GM21723 (cell line): ENCODE measurements around the gene HTR6.

ENCODE experiments used
- ATAC-seq: cut with Tn5 transposase; IDR thresholded peaks from one replicate; pipeline ENCODE4 v1.9.1; 2021; ENCODE audit warnings: mild to moderate bottlenecking, moderate library complexity; ENCODE audit not compliant: unreplicated experiment

The HTR6 gene

GRCh38 chr1:19685994-19686393, 21.3 kb downstream of the HTR6 start:
- ATAC-seq: no peak

- no peak for ATAC-seq
Measured at GRCh38 chr1:19687414-19687813, 22.7 kb downstream of the HTR6 start.

DNA sequence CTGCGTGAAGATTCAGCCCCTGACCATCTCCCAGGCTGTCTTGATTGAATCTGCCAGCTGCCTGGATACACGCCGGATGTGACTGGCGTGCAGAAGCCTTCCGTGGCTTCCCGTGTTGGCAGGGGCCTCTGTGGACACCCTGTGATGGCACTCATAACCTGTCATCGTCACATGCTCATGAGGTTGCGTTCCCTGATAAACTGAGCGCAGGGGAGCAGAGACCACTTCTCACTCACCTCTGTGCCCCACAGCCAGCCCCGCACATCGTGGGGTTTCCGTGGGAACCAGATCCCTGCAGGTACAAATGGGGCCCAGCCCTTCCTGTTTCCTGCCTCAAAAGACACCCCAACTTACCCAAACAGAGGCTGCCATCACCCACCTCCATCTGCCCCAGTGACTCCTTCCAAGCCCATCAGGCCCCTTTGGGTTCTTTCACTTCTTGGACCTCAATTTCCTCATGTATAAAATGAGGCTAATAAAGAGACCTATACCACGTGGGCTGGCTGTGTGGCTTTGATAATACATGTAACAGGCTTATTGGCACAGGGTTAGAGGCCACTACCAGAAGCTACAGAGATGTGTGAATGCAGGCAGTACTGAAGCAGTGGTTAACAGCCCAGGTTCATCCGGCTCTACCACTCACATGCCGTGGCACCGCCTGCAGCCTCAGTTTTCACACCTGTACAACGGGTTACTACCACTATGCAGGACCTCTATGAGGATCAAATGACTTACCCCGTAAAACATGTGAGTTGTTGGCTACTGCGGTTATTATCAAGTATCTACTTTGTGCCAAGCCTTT, 23.6 kb downstream of the HTR6 start:
- no peak for ATAC-seq

DNA sequence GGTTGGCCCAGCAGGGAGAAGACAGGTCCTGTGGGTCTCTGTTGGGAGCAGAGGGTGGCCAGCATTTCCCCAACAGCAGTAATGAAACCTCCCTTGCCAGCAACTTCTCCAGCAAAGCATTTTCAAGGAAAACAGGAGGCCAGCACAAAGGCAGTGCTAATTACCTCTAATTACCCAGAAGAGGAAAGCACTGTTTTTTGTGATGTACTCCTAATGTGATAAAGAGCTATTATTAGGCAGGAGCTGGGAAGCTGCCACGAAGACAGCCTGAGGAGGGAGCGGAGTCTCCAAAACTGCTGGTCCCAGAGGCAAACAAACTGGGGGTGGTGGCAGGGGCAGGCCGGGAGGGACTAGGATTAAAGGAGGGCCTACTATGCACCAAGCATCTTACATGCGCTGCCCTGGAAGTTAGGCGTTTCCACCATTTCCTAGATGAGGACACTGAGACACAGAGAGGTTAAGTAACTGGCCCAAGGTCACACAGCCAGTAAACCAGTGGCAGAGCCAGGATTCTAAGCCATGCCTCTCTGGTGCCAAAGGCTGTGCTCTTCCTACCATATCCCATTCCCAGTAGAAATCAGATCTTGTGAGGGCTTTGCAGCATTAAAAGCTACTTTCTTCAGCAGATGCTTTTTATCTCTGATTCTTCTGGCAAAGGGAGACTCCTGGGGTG, 24.5 kb downstream of the HTR6 start:
- ATAC-seq: no peak

DNA sequence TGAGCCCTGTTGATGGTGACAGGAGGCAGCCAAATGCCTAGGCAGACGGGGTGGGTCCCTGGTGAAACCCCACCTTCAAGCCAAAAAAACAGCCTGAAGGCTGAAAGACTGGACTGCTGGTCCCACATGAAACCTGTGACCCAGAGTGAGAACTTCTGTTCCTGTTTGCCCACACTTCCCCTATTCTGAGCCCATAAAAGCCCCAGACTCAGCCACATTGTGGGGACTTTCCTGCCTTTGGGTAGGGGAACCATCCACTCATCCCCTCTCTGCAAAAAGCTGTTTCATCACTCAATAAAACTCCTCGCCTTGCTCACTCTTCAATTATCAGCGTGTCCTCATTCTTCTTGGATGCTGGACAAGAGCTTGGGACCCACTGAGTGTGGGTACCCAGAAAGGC, 25.2 kb downstream of the HTR6 start:
- no peak for ATAC-seq

DNA sequence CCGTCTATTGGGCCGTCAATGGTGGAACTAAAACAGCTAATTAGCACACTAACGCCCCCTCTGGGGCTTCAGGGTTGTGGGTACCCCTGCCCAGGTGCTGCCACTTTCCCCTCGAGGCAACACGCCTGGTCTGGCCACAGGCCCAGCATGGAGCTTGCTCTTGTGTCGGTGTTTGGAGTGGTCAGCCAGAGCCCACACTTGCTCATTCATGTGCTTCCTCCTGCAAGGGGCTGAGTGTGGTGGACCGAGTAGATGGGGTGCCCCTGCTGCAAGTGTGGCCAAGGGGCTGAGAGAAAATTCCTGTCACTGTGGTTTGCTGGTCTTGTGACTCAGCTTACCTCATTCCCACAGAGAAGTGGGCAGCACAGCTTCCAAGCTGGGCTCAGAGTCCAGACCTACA, 25.7 kb downstream of the HTR6 start:
- ATAC-seq: no peak

GRCh38 chr1:19694298-19694697, 29.6 kb downstream of the HTR6 start:
- no peak for ATAC-seq

- no peak for ATAC-seq
Measured at GRCh38 chr1:19695772-19696171, 31.1 kb downstream of the HTR6 start.

GRCh38 chr1:19696820-19697219, 32.1 kb downstream of the HTR6 start:
- ATAC-seq: no peak

DNA sequence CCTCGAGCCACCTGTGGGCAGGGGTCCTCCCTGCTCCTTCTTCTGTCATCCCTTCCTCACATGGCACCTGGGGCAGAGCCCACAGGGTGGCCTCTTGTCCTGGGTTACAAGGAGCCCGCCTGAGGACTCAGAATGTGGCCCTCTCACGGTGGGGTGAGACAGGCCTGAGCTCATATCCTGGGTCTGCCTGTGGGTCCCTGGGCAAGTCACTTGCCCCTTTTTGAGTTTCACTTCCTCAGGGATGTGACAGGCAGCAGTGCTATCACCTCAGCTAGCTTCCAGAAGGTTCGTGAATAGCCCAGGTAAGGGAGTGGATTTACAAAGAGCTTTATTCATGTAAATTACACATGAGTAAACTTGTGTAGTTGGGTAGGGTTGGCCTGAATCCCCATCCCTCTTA, 33.5 kb downstream of the HTR6 start:
- ATAC-seq: no peak

DNA sequence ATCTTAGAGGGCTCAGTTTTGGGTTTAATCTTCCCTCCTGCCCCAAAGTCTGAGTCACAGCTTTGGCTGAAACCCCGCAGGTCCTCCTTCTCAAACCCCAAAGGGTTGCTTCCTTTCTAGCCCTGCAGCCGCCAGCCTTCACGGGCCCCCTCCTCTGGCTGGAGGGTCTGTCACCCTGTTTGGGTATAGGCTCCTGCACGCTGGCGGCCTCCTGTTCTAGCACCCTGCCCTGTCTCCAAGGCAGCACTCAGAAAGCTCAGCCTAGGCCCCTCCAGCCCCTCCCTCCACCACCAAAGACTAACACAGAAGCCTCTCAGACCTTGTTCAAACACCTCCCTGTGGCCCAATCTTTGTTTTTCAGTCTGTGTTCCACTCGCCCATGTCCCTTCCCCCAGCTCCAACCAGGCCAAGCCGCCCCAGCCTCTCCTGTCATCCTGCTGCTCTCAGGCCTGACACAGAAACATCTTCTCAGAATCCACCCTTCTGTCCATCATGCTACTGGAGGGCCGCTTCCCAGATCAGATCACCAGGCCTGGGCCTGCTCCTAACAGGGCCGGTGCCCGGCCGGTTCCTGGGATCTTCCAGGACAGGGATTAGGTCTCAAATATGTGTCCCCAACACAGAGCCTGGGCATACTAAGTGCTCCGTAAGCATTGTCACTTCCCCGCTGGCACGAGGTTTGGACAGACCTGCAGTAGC, 35.6 kb downstream of the HTR6 start:
- no peak for ATAC-seq

- no peak for ATAC-seq
Measured at GRCh38 chr1:19703280-19703679, 38.6 kb downstream of the HTR6 start.

GRCh38 chr1:19704247-19705113, 39.8 kb downstream of the HTR6 start:
- ATAC-seq: no peak

DNA sequence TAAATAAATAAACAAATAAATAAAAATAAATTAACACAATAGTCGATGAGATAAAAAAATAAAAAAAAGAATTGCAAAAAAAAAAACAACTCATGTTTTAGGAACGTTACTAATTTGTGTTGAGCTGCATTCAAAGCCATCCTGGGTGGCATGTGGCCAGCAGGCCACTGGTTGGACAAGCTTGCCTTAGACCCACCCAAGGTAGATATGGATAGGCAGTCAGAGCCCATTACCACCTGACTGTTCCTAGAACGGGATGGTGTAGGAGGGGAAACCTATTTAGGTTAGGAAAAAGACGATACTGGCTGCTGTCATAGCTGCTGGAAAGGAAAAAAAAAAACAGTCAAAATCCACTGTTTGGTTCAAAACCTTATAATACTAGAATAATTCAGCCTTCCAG, 40.8 kb downstream of the HTR6 start:
- ATAC-seq: no peak

DNA sequence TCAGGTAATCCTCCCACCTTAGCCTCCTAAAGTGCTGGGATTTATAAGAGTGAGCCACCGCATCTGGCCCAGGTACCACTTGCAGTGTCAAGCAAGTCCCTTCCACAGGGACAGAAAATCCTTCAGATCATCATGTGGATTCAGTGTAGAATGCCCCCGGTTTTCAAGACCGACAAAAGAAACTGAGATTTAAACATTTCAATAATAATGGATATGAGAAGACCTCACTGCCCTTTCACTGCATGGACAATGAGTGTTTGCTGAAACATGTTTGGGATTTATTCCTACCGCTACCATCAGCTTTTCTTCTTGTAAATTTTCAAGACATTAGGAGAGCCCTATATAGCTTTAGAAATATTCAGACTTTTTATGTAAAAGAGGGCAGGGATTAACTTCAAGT, 41.5 kb downstream of the HTR6 start:
- no peak for ATAC-seq

DNA sequence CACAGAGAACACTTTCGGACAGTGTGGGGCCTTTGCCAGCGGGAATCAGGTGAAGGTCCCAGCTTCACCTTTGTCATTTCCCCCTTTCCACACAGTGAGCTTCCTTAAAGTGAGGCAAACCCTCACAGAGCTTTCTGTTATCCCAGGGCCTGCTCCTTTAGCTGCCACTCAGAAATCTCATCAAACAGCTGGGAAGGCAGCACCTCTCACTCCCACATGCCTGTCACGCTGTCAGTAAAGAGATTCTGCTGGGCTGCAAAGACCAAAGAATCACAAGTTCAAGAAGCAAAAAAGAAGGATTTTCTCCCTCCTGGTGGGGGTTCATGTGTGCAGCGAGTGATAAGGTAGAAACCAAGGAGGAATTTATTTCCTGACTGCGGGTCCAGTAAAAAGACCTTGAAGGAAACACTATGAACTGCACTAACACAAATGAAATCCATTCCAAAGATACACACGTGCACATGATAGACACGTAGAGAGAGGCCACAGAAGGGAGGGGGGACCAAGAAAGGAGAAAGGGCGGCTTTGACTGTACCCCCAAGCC, 44.0 kb downstream of the HTR6 start:
- no peak for ATAC-seq

GRCh38 chr1:19709260-19709793, 44.7 kb downstream of the HTR6 start:
- ATAC-seq: no peak

GRCh38 chr1:19710825-19711611, 46.3 kb downstream of the HTR6 start:
- peak; percentile 56 for ATAC-seq

GRCh38 chr1:19712928-19713327, 48.3 kb downstream of the HTR6 start:
- no peak for ATAC-seq
